ENCODE measurements around the gene SLAMF7.

Gene SLAMF7

GRCh38 chr1:160800142-160800541 is 61.1 kb downstream of the SLAMF7 start:
- TF ChIP-seq, protein P1, sequence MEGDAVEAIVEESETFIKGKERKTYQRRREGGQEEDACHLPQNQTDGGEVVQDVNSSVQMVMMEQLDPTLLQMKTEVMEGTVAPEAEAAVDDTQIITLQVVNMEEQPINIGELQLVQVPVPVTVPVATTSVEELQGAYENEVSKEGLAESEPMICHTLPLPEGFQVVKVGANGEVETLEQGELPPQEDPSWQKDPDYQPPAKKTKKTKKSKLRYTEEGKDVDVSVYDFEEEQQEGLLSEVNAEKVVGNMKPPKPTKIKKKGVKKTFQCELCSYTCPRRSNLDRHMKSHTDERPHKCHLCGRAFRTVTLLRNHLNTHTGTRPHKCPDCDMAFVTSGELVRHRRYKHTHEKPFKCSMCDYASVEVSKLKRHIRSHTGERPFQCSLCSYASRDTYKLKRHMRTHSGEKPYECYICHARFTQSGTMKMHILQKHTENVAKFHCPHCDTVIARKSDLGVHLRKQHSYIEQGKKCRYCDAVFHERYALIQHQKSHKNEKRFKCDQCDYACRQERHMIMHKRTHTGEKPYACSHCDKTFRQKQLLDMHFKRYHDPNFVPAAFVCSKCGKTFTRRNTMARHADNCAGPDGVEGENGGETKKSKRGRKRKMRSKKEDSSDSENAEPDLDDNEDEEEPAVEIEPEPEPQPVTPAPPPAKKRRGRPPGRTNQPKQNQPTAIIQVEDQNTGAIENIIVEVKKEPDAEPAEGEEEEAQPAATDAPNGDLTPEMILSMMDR (IDR thresholded peaks at IDR 0.05), result no peak
- no peak for TF ChIP-seq ZFX (IDR thresholded peaks at IDR 0.05; ENCODE audit: borderline replicate concordance)
- H3K27ac ChIP-seq, result no peak overlapping the region

DNA sequence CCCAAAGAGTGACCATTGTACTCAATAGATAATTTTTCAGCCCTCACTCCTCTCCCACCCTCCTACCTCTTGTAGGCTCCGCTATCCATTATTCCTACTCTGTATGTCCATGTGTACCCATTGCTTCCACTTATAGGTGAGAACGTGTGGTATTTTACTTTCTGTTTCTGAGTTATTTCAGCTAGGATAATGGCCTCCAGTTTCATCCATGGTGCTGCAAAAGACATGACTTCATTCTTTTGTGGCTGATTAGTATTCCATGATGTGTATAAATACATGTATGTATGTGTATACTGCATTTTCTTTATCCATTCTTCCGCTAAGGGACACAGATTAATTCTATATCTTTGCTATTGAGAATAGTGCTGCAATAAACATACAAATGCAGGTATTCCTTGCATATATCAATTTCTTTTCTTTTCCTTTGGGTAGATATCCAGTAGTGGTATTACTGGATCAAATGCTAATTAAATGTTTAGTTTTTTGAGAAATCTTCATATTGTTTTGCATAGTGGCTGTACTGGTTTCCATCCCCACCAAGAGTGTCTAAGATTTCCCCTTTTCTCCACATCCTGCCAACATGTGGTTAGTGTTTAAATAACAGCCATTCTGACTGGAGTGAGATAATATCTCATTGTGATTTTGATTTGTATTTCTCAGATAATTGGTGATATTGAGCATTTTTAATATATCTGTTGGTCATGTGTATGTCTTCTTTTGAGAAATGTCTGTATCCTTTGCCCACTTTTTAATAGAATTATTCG is 61.8 kb downstream of the SLAMF7 start:
- TF ChIP-seq, protein P1 (IDR thresholded peaks at IDR 0.05), result no peak
- no peak for TF ChIP-seq ZFX (IDR thresholded peaks at IDR 0.05; ENCODE audit: borderline replicate concordance)
- H3K27ac ChIP-seq, result no peak overlapping the region

DNA sequence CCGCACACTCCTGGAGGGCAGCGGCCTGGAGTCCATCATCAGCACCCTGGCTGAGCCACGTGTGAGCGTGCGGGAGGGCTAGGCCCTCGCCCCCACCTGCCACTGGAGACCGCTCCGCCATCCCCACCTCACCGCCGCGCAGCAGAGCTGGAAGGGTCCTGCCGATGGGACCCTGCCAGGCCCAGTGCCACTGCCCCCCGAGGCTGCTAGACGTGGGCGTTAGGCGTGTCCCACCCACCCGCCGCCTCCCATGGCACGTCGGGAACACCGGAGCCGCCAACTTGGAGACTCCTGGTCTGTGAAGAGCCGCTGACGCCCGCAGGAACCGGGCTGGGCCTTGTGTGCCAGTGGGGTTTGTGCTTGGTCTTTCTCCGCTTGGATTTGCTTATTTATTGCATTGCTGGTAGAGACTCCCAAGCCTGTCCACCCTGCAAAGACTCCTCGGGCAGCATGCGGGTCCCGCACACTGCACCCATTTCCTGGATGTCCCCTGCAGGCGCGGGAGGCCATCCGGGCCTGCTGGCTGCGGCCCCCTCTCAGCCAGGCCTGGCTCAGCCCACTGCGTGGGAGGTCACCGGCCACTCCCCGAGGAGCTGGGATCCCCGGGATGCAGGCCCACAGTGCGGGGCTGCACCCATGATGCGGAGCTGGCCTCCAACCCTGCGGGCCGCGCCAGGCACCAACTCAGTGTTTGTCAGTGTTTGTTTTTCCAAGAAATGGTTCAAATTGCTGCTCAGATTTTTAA is 63.0 kb downstream of the SLAMF7 start:
- no peak overlapping the region for H3K27ac ChIP-seq
- TF ChIP-seq, protein P1 (IDR thresholded peaks at IDR 0.05), result no peak
- no peak for TF ChIP-seq ZFX (IDR thresholded peaks at IDR 0.05; ENCODE audit: borderline replicate concordance)

All from 22Rv1 (cell line).